Stimulated activated CD4-positive, alpha-beta T cell treated with anti-CD3 and anti-CD28 coated beads, Interleukin-1b, Interleukin-23, amount 100 ng/mL, for 1 hour (primary cell): ENCODE results near the gene VMP1.
"Not testable (repeated sequence)": the region's sequence is repeated elsewhere in the genome, so short reads cannot be mapped to it uniquely, and the experiment has no call there.

Experiments
- DNase-seq, 2 donors: peaks; one replicate each; pipeline ENCODE4 v3.0.0-alpha.2; 2020; ENCODE audit warnings: low read depth in 2 of 2

The VMP1 gene

GRCh38 chr17:59811209-59811608 is 103.8 kb downstream of the VMP1 start:
- no peak for DNase-seq

- no peak for DNase-seq
Observed at GRCh38 chr17:59812139-59812538, 104.7 kb downstream of the VMP1 start.

- DNase-seq: no peak
Observed at GRCh38 chr17:59814276-59814675, 106.8 kb downstream of the VMP1 start.

DNA sequence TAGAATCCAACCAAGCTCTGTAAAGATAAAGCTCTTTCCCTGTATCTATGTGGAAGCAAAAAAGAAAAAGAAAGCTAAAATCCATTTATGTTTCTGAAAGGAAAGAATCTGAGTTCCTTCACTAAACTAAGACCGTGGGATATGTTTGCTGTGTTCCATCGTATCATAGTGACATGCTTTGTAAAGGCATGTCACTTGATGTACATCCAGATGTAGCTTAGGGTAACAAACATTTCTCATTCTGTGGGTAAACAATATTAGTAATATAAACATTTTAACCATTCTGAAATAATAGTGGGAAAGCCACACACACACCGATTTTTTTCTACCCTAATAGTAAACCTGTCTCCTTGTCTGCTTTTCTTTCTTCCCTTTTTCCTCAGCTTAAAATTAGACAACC is 107.2 kb downstream of the VMP1 start:
- no peak for DNase-seq

GRCh38 chr17:59815965-59816364 is 108.5 kb downstream of the VMP1 start:
- no peak for DNase-seq

DNA sequence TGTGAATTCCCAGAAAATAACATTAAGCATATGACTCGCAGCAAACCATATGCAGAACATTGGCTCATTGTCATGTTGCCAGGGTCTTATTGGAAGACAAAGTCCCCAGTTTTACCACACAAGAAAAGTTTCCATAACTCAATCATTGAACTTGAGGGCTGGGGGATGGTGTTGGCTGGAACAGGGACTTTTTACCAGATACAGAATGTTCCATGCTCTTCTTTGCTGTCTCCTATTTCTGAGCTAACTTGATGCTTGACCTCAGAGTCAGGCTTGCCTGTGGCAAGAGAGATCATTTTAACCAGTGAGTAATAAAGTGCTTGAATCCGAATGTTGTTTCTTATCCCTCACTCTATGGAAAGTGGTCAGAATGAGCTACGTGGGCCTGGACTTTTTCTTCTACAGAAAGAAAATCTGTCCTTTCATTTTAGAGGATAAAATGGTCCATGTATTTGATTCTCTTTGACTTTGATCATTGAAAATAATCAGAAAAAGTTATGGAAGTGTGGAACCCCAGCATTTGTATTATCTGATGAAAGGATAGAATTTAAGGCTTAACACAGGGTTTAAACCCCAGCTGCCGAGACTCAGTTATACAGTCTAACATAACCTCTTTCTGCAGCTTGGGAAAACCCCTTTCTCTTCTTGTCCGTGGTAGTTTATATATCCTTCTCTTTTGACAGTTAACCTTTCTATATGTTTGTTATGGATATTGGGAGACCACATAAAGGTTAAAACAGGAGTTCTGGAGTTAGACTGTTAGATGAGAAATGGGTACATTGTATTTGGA is 118.3 kb downstream of the VMP1 start:
- no peak for DNase-seq

DNA sequence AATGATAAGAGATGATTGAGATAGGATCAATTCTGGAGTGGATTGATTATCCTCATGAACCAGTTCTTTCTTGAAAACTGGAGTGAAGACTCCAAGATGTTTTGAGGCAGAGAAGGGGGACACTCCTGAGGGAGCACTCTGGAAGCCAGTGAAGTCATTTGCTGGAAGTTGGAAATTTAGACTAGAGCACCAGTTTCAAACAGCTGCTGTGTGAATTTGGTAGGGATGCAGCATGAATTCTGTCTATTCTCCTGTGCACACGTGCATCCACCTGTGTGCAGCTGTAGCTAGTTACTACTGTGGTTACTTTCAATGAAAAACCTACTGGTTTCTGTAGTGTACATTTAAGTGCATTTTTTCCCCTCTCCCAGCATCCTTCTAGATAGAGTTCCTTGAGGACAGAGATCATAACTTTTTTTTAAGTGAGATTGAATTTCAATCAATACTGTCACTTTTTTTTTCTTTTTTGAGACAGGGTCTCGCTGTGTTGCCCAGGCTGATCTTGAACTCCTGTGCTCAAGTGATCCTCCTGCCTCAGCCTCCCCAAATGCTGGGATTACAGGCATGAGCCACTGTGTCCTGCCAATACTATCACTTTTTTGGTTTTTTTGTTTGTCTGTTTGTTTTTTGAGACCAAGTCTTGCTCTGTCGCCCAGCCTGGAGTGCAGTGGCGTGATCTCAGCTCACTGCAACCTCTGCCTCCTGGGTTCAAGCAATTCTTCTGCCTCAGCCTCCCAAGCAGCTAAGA is 119.4 kb downstream of the VMP1 start:
- no peak for DNase-seq

DNA sequence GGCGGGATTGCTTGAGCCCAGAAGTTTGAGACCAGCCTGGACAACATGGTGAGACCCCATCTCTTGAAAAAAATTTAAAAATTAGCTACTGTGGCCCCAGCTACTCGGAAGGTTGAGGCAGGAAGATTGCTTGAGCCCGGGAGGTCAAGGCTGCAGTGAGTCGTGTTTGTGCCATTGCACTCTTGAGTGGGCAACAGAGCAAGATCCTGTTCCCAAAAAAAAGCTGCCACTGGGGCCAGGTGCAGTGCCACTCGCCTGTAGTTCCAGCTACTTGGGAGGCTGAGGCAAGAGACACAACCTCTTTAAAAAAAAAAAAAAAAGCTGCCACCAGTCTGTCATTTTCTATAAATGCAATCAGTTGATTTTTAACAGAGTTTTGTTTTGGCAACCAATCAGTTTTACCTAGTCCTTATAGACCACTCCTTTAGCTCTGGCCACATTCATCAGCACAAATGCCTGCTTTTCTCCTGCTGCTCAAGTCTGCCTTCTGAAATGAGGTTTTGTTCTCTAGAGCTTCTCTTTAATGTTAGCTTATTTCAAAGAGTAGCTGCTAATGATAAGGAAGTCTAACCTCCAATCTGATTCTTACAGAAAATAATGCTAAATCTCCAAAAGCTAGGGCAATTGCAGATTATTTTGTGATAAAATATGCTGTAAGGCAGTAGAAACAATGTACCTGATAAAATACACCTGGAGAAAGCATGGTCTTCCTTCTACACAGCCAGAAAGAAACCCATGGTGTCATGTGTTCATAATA is 120.4 kb downstream of the VMP1 start:
- no peak for DNase-seq

- no peak for DNase-seq
Observed at GRCh38 chr17:59828478-59828760, 121.0 kb downstream of the VMP1 start.

DNA sequence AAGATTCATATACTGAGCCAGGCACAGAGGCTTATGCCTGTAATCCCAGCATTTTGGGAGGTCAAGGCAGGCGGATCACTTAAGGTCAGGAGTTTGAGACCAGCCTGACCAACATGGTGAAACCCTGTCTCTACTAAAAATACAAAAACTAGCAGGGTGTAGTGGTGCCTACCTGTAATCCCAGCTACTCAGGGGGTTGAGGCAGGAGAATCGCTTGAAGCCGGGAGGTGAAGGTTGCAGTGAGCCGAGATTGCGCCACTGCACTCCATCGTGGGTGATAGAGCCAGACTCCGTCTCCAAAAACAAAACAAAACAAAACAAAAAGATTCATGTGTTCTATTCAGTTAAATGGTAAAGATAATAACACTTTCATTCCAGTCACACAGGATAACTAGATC is 121.4 kb downstream of the VMP1 start:
- DNase-seq: not testable (repeated sequence)

GRCh38 chr17:59829217-59830006 is 122.0 kb downstream of the VMP1 start:
- DNase-seq: no peak

- DNase-seq: no peak
Observed at GRCh38 chr17:59830007-59830630, 122.7 kb downstream of the VMP1 start.

- no peak for DNase-seq
Observed at GRCh38 chr17:59830846-59831486, 123.5 kb downstream of the VMP1 start.

- DNase-seq: no peak
Observed at GRCh38 chr17:59832883-59833379, 125.5 kb downstream of the VMP1 start.

- DNase-seq: no peak
Observed at GRCh38 chr17:59837308-59838051, 130.0 kb downstream of the VMP1 start.

GRCh38 chr17:59838052-59838916 is 130.8 kb downstream of the VMP1 start:
- no peak for DNase-seq

DNA sequence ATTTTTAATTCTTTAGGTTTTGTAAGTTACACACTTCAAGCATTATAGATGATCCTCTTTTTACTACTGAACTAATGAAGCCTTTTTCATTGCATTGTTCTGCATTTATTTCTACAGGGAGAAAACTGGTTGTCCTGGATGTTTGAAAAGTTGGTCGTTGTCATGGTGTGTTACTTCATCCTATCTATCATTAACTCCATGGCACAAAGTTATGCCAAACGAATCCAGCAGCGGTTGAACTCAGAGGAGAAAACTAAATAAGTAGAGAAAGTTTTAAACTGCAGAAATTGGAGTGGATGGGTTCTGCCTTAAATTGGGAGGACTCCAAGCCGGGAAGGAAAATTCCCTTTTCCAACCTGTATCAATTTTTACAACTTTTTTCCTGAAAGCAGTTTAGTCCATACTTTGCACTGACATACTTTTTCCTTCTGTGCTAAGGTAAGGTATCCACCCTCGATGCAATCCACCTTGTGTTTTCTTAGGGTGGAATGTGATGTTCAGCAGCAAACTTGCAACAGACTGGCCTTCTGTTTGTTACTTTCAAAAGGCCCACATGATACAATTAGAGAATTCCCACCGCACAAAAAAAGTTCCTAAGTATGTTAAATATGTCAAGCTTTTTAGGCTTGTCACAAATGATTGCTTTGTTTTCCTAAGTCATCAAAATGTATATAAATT is 132.3 kb downstream of the VMP1 start:
- DNase-seq: no peak

GRCh38 chr17:59840329-59841090 is 133.1 kb downstream of the VMP1 start:
- DNase-seq: no peak
